Measurements from ENCODE around the gene DNM2.

DNA sequence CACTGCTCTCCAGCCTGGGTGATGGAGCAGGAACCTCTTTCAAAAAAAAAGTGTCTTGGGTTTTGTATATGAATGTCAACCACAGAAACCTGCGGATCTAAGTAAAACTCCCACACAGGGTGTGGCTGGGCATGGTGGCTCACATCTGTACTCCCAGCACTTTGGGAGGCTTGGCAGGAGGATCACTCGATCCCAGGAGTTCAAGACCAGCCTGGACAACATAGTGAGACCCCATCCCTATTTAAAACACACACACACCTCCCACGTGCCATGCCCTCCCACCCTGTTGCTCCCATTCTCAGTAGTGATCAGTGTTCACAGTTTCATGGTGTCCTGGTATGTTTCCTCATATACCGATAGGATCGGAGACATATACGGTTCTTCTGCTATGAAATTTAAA is 109.0 kb downstream of the DNM2 start:
- TF ChIP-seq POLR2AphosphoS5 (IDR thresholded peaks at IDR 0.05) (no peak), POLR2A (IDR thresholded peaks at IDR 0.05) (no peak), EP300 (IDR thresholded peaks at IDR 0.05; ENCODE audit: low read depth) (no peak)
- TF ChIP-seq, protein P1, sequence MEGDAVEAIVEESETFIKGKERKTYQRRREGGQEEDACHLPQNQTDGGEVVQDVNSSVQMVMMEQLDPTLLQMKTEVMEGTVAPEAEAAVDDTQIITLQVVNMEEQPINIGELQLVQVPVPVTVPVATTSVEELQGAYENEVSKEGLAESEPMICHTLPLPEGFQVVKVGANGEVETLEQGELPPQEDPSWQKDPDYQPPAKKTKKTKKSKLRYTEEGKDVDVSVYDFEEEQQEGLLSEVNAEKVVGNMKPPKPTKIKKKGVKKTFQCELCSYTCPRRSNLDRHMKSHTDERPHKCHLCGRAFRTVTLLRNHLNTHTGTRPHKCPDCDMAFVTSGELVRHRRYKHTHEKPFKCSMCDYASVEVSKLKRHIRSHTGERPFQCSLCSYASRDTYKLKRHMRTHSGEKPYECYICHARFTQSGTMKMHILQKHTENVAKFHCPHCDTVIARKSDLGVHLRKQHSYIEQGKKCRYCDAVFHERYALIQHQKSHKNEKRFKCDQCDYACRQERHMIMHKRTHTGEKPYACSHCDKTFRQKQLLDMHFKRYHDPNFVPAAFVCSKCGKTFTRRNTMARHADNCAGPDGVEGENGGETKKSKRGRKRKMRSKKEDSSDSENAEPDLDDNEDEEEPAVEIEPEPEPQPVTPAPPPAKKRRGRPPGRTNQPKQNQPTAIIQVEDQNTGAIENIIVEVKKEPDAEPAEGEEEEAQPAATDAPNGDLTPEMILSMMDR (IDR thresholded peaks at IDR 0.05): no peak
